H9 (cell line): ENCODE measurements around the gene STARD7. TPM values are rescaled to one million over a fixed set of nuclear protein-coding genes. Genes with fewer than 3 reads are reported as not detected.

Experiments used
- DNase-seq: peaks from one replicate; pipeline ENCODE4 v3.0.0-alpha.2; 2017
- H2AFZ ChIP-seq: one replicate; pipeline ENCODE4 v1.6.1; 2013; ENCODE audit warnings: mild to moderate bottlenecking, low read length, control low read depth, moderate library complexity
- H2AK5ac ChIP-seq: 2 replicates; pipeline ENCODE4 v1.6.1; 2013; ENCODE audit warnings: low read length, control low read depth, mixed read lengths; ENCODE audit not compliant: insufficient read length
- H2BK120ac ChIP-seq: one replicate; pipeline ENCODE4 v1.6.1; 2013; ENCODE audit warnings: low read depth, mild to moderate bottlenecking, low read length, control low read depth, inconsistent platforms; ENCODE audit not compliant: poor library complexity, severe bottlenecking
- H2BK12ac ChIP-seq: 2 replicates; pipeline ENCODE4 v1.6.1; 2013; ENCODE audit warnings: low read length, control low read depth, mixed read lengths, low read depth; ENCODE audit not compliant: insufficient read length
- H2BK15ac ChIP-seq: 2 replicates; pipeline ENCODE4 v1.6.1; 2013; ENCODE audit warnings: low read depth, low read length, control low read depth
- H2BK20ac ChIP-seq: one replicate; pipeline ENCODE4 v1.6.1; 2013; ENCODE audit warnings: low read depth, mild to moderate bottlenecking, low read length, control low read depth, inconsistent platforms; ENCODE audit not compliant: poor library complexity, severe bottlenecking
- H2BK5ac ChIP-seq: 2 replicates; pipeline ENCODE4 v1.6.1; 2013; ENCODE audit warnings: low read length, control low read depth, mixed read lengths; ENCODE audit not compliant: insufficient read length
- H3K14ac ChIP-seq: 2 replicates; pipeline ENCODE4 v1.6.1; 2013; ENCODE audit warnings: low read length, control low read depth; ENCODE audit not compliant: insufficient read depth
- H3K18ac ChIP-seq: 2 replicates; pipeline ENCODE4 v1.6.1; 2013; ENCODE audit warnings: low read depth, mild to moderate bottlenecking, mixed read lengths, low read length, control low read depth; ENCODE audit not compliant: insufficient read length
- H3K23ac ChIP-seq: 2 replicates; pipeline ENCODE4 v1.6.1; 2013; ENCODE audit warnings: low read length, control low read depth, mixed read lengths, low read depth; ENCODE audit not compliant: insufficient read length
- H3K23me2 ChIP-seq: 2 replicates; pipeline ENCODE4 v1.6.1; 2013; ENCODE audit warnings: low read depth, mild to moderate bottlenecking, mixed read lengths, low read length, control low read depth; ENCODE audit not compliant: insufficient read length, poor library complexity, severe bottlenecking
- H3K27ac ChIP-seq: 2 replicates; pipeline ENCODE4 v1.5.1; 2013; ENCODE audit warnings: low read length, control low read depth, mixed read lengths, low read depth; ENCODE audit not compliant: insufficient read length
- H3K27me3 ChIP-seq: 2 replicates; pipeline ENCODE4 v1.6.1; 2013; ENCODE audit warnings: low read length, control low read depth, inconsistent platforms; ENCODE audit not compliant: insufficient read depth
- H3K4ac ChIP-seq: 2 replicates; pipeline ENCODE4 v1.6.1; 2013; ENCODE audit warnings: low read depth, mild to moderate bottlenecking, control low read depth, inconsistent platforms, low read length, moderate library complexity
- H3K4me1 ChIP-seq: 2 replicates; pipeline ENCODE4 v1.6.1; 2013; ENCODE audit warnings: low read length, control low read depth, inconsistent platforms; ENCODE audit not compliant: insufficient read depth
- H3K4me2 ChIP-seq: 2 replicates; pipeline ENCODE4 v1.6.1; 2013; ENCODE audit warnings: low read length, control low read depth, mixed read lengths; ENCODE audit not compliant: insufficient read length, insufficient read depth
- H3K56ac ChIP-seq: 2 replicates; pipeline ENCODE4 v1.6.1; 2013; ENCODE audit warnings: low read depth, mild to moderate bottlenecking, mixed read lengths, low read length, control low read depth; ENCODE audit not compliant: insufficient read length
- H3K79me1 ChIP-seq: 2 replicates; pipeline ENCODE4 v1.6.1; 2013; ENCODE audit warnings: low read depth, mild to moderate bottlenecking, moderate library complexity, low read length, control low read depth, inconsistent platforms; ENCODE audit not compliant: insufficient read depth, poor library complexity, severe bottlenecking
- H3K79me2 ChIP-seq: 2 replicates; pipeline ENCODE4 v1.6.1; 2013; ENCODE audit warnings: low read length, control low read depth, inconsistent platforms; ENCODE audit not compliant: insufficient read depth
- H3K9ac ChIP-seq: 2 replicates; pipeline ENCODE4 v1.6.1; 2013; ENCODE audit warnings: low read length, control low read depth, mixed read lengths; ENCODE audit not compliant: insufficient read length; ENCODE audit errors: extremely low read depth
- H3K9me3 ChIP-seq: one replicate; pipeline ENCODE4 v1.6.1; 2013; ENCODE audit warnings: low read depth, low read length, inconsistent platforms; ENCODE audit not compliant: control insufficient read depth
- H3T11ph ChIP-seq: one replicate; pipeline ENCODE4 v1.6.1; 2013; ENCODE audit warnings: mild to moderate bottlenecking, low read length, control low read depth, inconsistent platforms
- H4K20me1 ChIP-seq: one replicate; pipeline ENCODE4 v1.6.1; 2013; ENCODE audit not compliant: control insufficient read depth, insufficient read length, insufficient read depth
- H4K5ac ChIP-seq: 2 replicates; pipeline ENCODE4 v1.6.1; 2013; ENCODE audit warnings: low read depth, mild to moderate bottlenecking, mixed read lengths, low read length, control low read depth; ENCODE audit not compliant: insufficient read length
- H4K8ac ChIP-seq: replicated peaks from 2 replicates; pipeline ENCODE4 v1.6.1; 2013; ENCODE audit warnings: low read length, control low read depth, mixed read lengths, low read depth; ENCODE audit not compliant: insufficient read length
- H4K91ac ChIP-seq: 2 replicates; pipeline ENCODE4 v1.6.1; 2013; ENCODE audit warnings: low read depth, mild to moderate bottlenecking, moderate library complexity, mixed read lengths, low read length, control low read depth; ENCODE audit not compliant: insufficient read length
- H3K27ac Mint-ChIP-seq, 3 experiments: 2 replicates in 2 of 3; 3 replicates in 1 of 3; pipeline ENCODE4 v1.8.0; 2020 to 2021; ENCODE audit warnings: mixed read lengths in 3 of 3, mild to moderate bottlenecking in 1 of 3, moderate library complexity in 1 of 3
- H3K27me3 Mint-ChIP-seq: 2 replicates; pipeline ENCODE4 v1.8.0; 2021; ENCODE audit warnings: low read depth, mild to moderate bottlenecking, moderate library complexity, mixed read lengths
- H3K36me3 Mint-ChIP-seq, 3 experiments: 2 replicates in 2 of 3; 3 replicates in 1 of 3; pipeline ENCODE4 v1.8.0; 2020 to 2021; ENCODE audit warnings: low read depth in 3 of 3, mixed read lengths in 3 of 3; ENCODE audit not compliant: insufficient read depth in 1 of 3
- H3K4me1 Mint-ChIP-seq, 2 experiments: 2 replicates each; pipeline ENCODE4 v1.8.0; 2020; ENCODE audit warnings: mixed read lengths in 2 of 2
- H3K4me3 Mint-ChIP-seq, 2 experiments: 2 replicates in 1 of 2; 3 replicates in 1 of 2; pipeline ENCODE4 v1.8.0; 2020 to 2021; ENCODE audit warnings: mild to moderate bottlenecking in 2 of 2, mixed read lengths in 2 of 2, moderate library complexity in 1 of 2
- H3K9me3 Mint-ChIP-seq, 2 experiments: 2 replicates in 1 of 2; 3 replicates in 1 of 2; pipeline ENCODE4 v1.8.0; 2020; ENCODE audit warnings: mild to moderate bottlenecking in 2 of 2, mixed read lengths in 2 of 2, moderate library complexity in 1 of 2
- CTCF ChIP-seq: fragments of 200-600 bp; sonication (generic); conservative IDR thresholded peaks from 3 replicates; pipeline ENCODE4 v1.8.0; 2021; ENCODE audit warnings: antibody characterized with exemption, mild to moderate bottlenecking
- total RNA-seq: library from RNA; stranded (reverse); gene quantifications from 2 replicates; pipeline ENCODE4 v1.2.1, GENCODE V29; 2021

The STARD7 gene
- total RNA-seq, 1 experiment from 2014 or later = 212 TPM

- peaks cover 10% of the 10 kb centered on the region for H3K23me2 ChIP-seq
- H2BK12ac ChIP-seq = no peak overlapping the region
- H3T11ph ChIP-seq = no peak overlapping the region
- peak overlapping the region in 1 of 3 experiments; percentile 52; a peak in 2 of 7 replicates for H3K27ac Mint-ChIP-seq
- no peaks in the 10 kb centered on the region for H4K20me1 ChIP-seq
- H4K8ac ChIP-seq = no peak overlapping the region
- H3K9me3 ChIP-seq = no peaks in the 10 kb centered on the region
- peaks cover 6% of the 10 kb centered on the region; the same call in 1 of the 2 replicates for H3K4me1 ChIP-seq
- no peak overlapping the region for H4K91ac ChIP-seq
- H3K23ac ChIP-seq = no peak overlapping the region
- H3K4me3 Mint-ChIP-seq = peak overlapping the region; percentile 77 to 82
- no peak overlapping the region for H3K4me2 ChIP-seq
- H3K27ac ChIP-seq = no peak overlapping the region
- H3K18ac ChIP-seq = no peak overlapping the region
- peak overlapping the region; percentile 22 for H3K9ac ChIP-seq
- H3K79me2 ChIP-seq = peaks cover 58% of the 10 kb centered on the region
- peaks cover 9 to 17% (median 15%) of the 10 kb centered on the region in 3 experiments; a peak in 6 of 7 replicates for H3K36me3 Mint-ChIP-seq
- no peak for TF ChIP-seq CTCF
- H2AK5ac ChIP-seq = no peak overlapping the region
- H3K27me3 Mint-ChIP-seq = no peaks in the 10 kb centered on the region
- no peak for DNase-seq
- no peak overlapping the region for H3K4ac ChIP-seq
- peaks cover 4% of the 10 kb centered on the region for H3K79me1 ChIP-seq
- H2AFZ ChIP-seq = no peak overlapping the region
- H4K5ac ChIP-seq = no peak overlapping the region
- no peak overlapping the region for H3K14ac ChIP-seq
- H3K27me3 ChIP-seq = no peaks in the 10 kb centered on the region
- no peak overlapping the region for H3K56ac ChIP-seq
- no peak overlapping the region for H2BK20ac ChIP-seq
- no peak overlapping the region for H2BK120ac ChIP-seq
- H3K9me3 Mint-ChIP-seq = peaks cover 0 to 3% of the 10 kb centered on the region in 2 experiments; a peak in 2 of 5 replicates
- no peak overlapping the region for H2BK5ac ChIP-seq
- no peak overlapping the region for H2BK15ac ChIP-seq
- H3K4me1 Mint-ChIP-seq = peaks cover 57 to 58% of the 10 kb centered on the region in 2 experiments
Measured at GRCh38 chr2:96205888-96206287, 2.7 kb downstream of the STARD7 start.
